Mucosa of descending colon (tissue), 3 donors: Measurements from ENCODE around the gene MRPL53. TPM values are rescaled to one million over a fixed set of nuclear protein-coding genes. Genes with fewer than 3 reads are reported as not detected.

Experiments used
- ATAC-seq: fragments of 200-7000 bp; cut with Tn5 transposase; one replicate; pipeline ENCODE4 v1.9.1; 2020; ENCODE audit warnings: mild to moderate bottlenecking, moderate library complexity
- DNase-seq, 3 donors: peaks; one replicate each; pipeline ENCODE4 v3.0.0-alpha.2; 2020
- H3K36me3 ChIP-seq: fragments of 200-600 bp; one replicate; pipeline ENCODE4 v1.8.0; 2021; ENCODE audit warnings: low read depth, mild to moderate bottlenecking
- H3K4me1 ChIP-seq: fragments of 200-600 bp; one replicate; pipeline ENCODE4 v1.8.0; 2021; ENCODE audit warnings: low read depth, mild to moderate bottlenecking
- H3K4me3 ChIP-seq: fragments of 200-600 bp; one replicate; pipeline ENCODE4 v1.8.0; 2021; ENCODE audit warnings: mild to moderate bottlenecking
- H3K9me3 ChIP-seq: fragments of 200-600 bp; one replicate; pipeline ENCODE4 v1.8.0; 2021; ENCODE audit warnings: mild to moderate bottlenecking
- CTCF ChIP-seq: fragments of 200-600 bp; IDR thresholded peaks from one replicate; pipeline ENCODE4 v1.8.0; 2022; ENCODE audit warnings: antibody characterized with exemption, mild to moderate bottlenecking
- intact Hi-C, 2 donors: fragments of 100-400 bp; cut with DNase I in 1 of 2; cut with micrococcal nuclease in 1 of 2; formaldehyde crosslinking; loops; one replicate each; pipeline versions ENCODE4 v1.11.0 to v1.11.1; 2022; cut with DNase I, micrococcal nuclease
- total RNA-seq, 3 donors: library from RNA; stranded (reverse); fragmentation: NEBNext Ultra II Directional in 2 of 3; extraction: Animal tissue kit (Norgen Biotek cat#: 25700) in 2 of 3; gene quantifications; one replicate each; pipeline versions ENCODE4 v1.2.1 to v1.2.4, GENCODE V29; 2021 to 2023
- donor health status: DM: no; HTN: no; CAD: no; lungs with moderate emphysema.
- donor health status: DM: no; HTN: no; CAD: no.
- donor health status: DM: no; HTN: yes; CAD: no.

The MRPL53 gene
- total RNA-seq, 3 donors from 2014 or later = 48.2 to 63.6 (median 57.1) TPM

DNA sequence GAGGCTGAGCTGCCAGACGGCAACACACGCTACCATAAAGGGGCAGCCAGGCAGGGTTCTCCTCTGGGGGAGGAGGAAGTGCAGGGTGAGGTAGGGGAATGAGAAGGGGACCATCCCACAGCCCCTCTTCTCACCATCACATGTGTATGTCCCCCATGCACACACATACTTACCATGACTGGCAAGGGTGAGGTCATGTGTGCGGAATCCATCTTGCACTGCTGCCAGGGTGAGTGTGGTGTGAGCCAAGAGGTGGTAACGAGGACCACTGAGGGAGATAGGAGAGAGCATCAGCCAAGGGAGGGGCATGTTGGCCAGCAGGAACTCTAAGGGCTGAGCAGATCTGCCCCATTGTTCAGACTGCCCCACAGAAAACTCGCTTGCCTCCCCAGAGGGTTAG is 43.8 kb downstream of the MRPL53 start:
- no peaks in the 10 kb centered on the region for H3K36me3 ChIP-seq
- peaks cover 17% of the 10 kb centered on the region for H3K4me1 ChIP-seq
- H3K4me3 ChIP-seq = no peak overlapping the region
- TF ChIP-seq CTCF = no peak
- H3K9me3 ChIP-seq = no peaks in the 10 kb centered on the region
- no peak for DNase-seq
- intact Hi-C loops = no loop called here
- ATAC-seq = no peak

DNA sequence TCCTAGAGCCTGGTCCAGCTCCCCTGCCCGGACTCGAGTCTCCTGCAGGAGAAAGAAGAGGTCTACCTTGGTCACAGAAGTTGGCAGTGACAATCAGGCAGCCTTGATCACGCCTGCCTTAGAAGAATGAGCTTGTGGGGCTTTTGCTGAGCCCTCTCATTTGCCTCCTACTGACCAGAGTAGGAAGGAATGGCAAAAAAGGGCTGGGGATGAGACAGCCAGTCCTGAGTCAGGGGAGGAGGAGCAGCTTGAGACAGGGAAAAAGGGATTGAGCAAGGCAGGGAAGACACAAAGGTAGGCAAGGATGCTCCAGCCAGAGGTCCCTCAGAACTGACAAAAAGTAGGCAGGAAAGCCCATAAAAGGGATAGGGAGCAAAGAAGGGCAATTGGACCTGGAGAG is 44.9 kb downstream of the MRPL53 start:
- Histone ChIP-seq H3K36me3 (no peaks in the 10 kb centered on the region), H3K9me3 (no peaks in the 10 kb centered on the region), H3K4me1 (peaks cover 17% of the 10 kb centered on the region), H3K4me3 (no peak overlapping the region)
- intact Hi-C loops = no loop called here
- no peak for TF ChIP-seq CTCF
- ATAC-seq = no peak
- DNase-seq = no peak

- DNase-seq (no peak), ATAC-seq (no peak)
- Histone ChIP-seq H3K36me3 (no peaks in the 10 kb centered on the region), H3K4me3 (no peak overlapping the region), H3K4me1 (peaks cover 23% of the 10 kb centered on the region), H3K9me3 (no peaks in the 10 kb centered on the region)
- intact Hi-C loops = no loop called here
- no peak for TF ChIP-seq CTCF
Observed at GRCh38 chr2:74426181-74426758, 46.2 kb downstream of the MRPL53 start.

- DNase-seq (no peak), ATAC-seq (no peak)
- peaks cover 28% of the 10 kb centered on the region for H3K4me1 ChIP-seq
- no peaks in the 10 kb centered on the region for H3K36me3 ChIP-seq
- intact Hi-C loops = no loop called here
- no peak overlapping the region for H3K4me3 ChIP-seq
- no peak for TF ChIP-seq CTCF
- no peaks in the 10 kb centered on the region for H3K9me3 ChIP-seq
Observed at GRCh38 chr2:74425523-74425922, 47.0 kb downstream of the MRPL53 start.

DNA sequence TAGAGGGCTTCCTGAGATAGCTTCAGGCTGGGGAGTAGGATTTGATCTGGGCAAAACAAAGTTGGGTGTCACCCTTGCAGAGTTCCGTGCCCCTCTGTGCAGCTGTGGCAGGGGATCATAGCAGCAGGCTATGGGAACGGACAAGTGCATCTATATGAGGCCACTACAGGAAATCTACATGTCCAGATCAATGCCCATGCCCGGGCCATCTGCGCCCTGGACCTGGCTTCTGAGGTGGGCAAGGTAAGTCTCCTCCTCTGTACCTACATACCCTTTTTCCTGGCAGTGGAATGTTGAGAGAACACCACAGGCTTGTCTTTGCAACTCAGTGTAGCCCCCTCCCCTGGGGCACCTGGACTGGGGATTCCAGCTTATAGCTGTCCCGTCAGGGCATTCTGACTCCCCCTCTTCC is 47.5 kb downstream of the MRPL53 start:
- intact Hi-C loops = no loop called here
- TF ChIP-seq CTCF = no peak
- no peaks in the 10 kb centered on the region for H3K9me3 ChIP-seq
- no peaks in the 10 kb centered on the region for H3K36me3 ChIP-seq
- H3K4me3 ChIP-seq = no peak overlapping the region
- peaks cover 24% of the 10 kb centered on the region for H3K4me1 ChIP-seq
- no peak for DNase-seq
- no peak for ATAC-seq
